Measurements from ENCODE around the gene TACSTD2. TPM values are rescaled to one million over a fixed set of nuclear protein-coding genes. Genes with fewer than 3 reads are reported as not detected.

Gene TACSTD2
- total and polyA plus RNA-seq, 2 of the 13 experiments (the other 11 are each of a cell fraction or from before 2014, with no cell fraction given), result not detected

DNA sequence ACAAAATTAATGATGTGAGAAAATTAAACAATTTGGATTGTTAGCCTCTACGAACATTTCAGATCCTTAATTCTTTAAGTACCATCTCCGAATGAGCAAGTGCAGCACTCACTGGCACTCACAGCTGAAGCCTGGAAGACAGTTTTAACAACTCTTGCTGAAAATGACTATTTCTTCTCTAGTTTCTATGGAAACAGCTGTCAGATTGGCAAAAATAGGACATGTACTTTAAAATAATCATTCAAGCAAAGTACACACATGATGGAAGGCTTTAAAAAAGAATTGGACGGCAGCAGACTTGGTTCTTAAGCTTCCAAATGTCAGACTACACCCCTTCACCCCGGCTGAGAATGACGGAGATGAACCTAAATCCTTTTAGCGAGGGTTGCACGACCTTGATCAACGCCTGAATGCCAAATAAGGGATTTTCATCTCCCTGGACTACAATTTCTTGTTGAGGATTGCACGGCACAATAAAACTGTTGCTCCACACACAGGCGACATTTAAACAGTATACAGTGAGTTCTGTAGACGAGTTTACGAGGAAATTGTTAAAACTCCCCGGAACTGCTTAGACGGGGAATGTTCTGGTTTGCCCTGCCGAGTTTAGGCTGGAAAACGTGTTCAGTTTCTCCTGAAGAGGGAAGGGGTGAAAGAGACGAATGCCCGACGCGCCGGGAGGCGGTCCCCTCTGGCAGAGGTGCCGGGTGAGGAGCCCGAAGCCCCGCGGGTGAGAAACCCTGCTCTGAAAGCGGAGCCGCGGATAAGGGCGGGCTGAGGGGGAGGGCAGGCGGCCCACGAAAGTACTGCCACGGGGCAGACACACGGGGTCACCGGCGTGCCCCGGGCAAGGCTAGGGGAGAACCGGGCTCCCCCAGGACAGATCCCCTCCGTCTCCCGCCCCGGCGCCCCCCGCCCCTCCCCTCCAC, 31.2 kb downstream of the TACSTD2 start:
- TSS peak; percentile 79 for BruUV-seq (replicated peaks)
- peak; percentile 57 for DNase-seq (ENCODE audit: low spot score)
- in situ Hi-C loops (cut with HindIII; ENCODE audit: extremely low pct_ligation_motif_present, low pct_unique_long_range_greater_than_20kb), result no loop called here
- TF ChIP-seq ARNTL (CRISPR knock-in tag; IDR thresholded peaks at IDR 0.05), result peak; percentile 57
- no peak for TF ChIP-seq ZNF724P (CRISPR knock-in tag; IDR thresholded peaks at IDR 0.05; ENCODE audit: borderline replicate concordance)
- TF ChIP-seq BHLHE40 (IDR thresholded peaks at IDR 0.05; ENCODE audit: low read length), result peak; percentile 34; the same call in 1 of the 2 replicates
- peak; percentile 71 for TF ChIP-seq ASH2L (IDR thresholded peaks at IDR 0.05; ENCODE audit: insufficient read length, low read depth, low read length)
- peak; percentile 68 for TF ChIP-seq ZNF777 (CRISPR knock-in tag; IDR thresholded peaks at IDR 0.05)
- TF ChIP-seq, protein P1, sequence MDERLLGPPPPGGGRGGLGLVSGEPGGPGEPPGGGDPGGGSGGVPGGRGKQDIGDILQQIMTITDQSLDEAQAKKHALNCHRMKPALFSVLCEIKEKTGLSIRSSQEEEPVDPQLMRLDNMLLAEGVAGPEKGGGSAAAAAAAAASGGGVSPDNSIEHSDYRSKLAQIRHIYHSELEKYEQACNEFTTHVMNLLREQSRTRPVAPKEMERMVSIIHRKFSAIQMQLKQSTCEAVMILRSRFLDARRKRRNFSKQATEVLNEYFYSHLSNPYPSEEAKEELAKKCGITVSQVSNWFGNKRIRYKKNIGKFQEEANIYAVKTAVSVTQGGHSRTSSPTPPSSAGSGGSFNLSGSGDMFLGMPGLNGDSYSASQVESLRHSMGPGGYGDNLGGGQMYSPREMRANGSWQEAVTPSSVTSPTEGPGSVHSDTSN (CRISPR knock-in tag; IDR thresholded peaks at IDR 0.05), result no peak
- TF ChIP-seq, protein P2, sequence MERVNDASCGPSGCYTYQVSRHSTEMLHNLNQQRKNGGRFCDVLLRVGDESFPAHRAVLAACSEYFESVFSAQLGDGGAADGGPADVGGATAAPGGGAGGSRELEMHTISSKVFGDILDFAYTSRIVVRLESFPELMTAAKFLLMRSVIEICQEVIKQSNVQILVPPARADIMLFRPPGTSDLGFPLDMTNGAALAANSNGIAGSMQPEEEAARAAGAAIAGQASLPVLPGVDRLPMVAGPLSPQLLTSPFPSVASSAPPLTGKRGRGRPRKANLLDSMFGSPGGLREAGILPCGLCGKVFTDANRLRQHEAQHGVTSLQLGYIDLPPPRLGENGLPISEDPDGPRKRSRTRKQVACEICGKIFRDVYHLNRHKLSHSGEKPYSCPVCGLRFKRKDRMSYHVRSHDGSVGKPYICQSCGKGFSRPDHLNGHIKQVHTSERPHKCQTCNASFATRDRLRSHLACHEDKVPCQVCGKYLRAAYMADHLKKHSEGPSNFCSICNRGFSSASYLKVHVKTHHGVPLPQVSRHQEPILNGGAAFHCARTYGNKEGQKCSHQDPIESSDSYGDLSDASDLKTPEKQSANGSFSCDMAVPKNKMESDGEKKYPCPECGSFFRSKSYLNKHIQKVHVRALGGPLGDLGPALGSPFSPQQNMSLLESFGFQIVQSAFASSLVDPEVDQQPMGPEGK (CRISPR knock-in tag; IDR thresholded peaks at IDR 0.05), result peak; percentile 60
- 0 out of 2 replicates have a peak, but pooled peaks have one; percentile 41 for TF ChIP-seq ZNF816 (CRISPR knock-in tag; IDR thresholded peaks at IDR 0.05; ENCODE audit: borderline replicate concordance)
- no peak for TF ChIP-seq ZNF180 (CRISPR knock-in tag; IDR thresholded peaks at IDR 0.05; ENCODE audit: borderline replicate concordance, low read depth)
- TF ChIP-seq MYC (CRISPR knock-in tag; IDR thresholded peaks at IDR 0.05; ENCODE audit: borderline replicate concordance), result peak; percentile 63; the same call in 1 of the 2 replicates
- TF ChIP-seq, protein P3, sequence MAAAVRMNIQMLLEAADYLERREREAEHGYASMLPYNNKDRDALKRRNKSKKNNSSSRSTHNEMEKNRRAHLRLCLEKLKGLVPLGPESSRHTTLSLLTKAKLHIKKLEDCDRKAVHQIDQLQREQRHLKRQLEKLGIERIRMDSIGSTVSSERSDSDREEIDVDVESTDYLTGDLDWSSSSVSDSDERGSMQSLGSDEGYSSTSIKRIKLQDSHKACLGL (CRISPR knock-in tag; IDR thresholded peaks at IDR 0.05), result peak; percentile 31; the same call in 1 of the 2 replicates
- no peak for TF ChIP-seq CBFB (CRISPR knock-in tag; IDR thresholded peaks at IDR 0.05)
- TF ChIP-seq KDM2A (CRISPR knock-in tag; IDR thresholded peaks at IDR 0.05; ENCODE audit: borderline replicate concordance, low read depth), result peak; percentile 9; the same call in 1 of the 2 replicates
- peak; percentile 40; the same call in 1 of the 2 replicates for TF ChIP-seq RAD21 (CRISPR knock-in tag; IDR thresholded peaks at IDR 0.05)
- TF ChIP-seq POLR2G (IDR thresholded peaks at IDR 0.05; ENCODE audit: low read depth, low read length), result peak; percentile 57
- TF ChIP-seq FOSL2 (CRISPR knock-in tag; IDR thresholded peaks at IDR 0.05), result no peak
- no peak for TF ChIP-seq ZSCAN21 (CRISPR knock-in tag; IDR thresholded peaks at IDR 0.05; ENCODE audit: borderline replicate concordance)
- no peak for TF ChIP-seq ZNF780A (CRISPR knock-in tag; IDR thresholded peaks at IDR 0.05)
- no peak for TF ChIP-seq HOXA9 (CRISPR knock-in tag; IDR thresholded peaks at IDR 0.05; ENCODE audit: borderline replicate concordance)
- TF ChIP-seq ZFP62 (CRISPR knock-in tag; IDR thresholded peaks at IDR 0.05), result no peak
- TF ChIP-seq ZNF629 (CRISPR knock-in tag; conservative IDR thresholded peaks at IDR 0.05), result no peak

More for the DNA sequence above, 31.2 kb downstream of the TACSTD2 start:
- Histone ChIP-seq H3K79me2 (ENCODE audit: insufficient read depth, low read length) (no peaks in the 10 kb centered on the region), H3K4me2 (ENCODE audit: low read depth, low read length) (peak overlapping the region; percentile 95), H4K20me1 (ENCODE audit: insufficient read depth, low read length) (no peaks in the 10 kb centered on the region), H2AFZ (ENCODE audit: low read length) (peak overlapping the region; percentile 83), H3K4me1 (ENCODE audit: insufficient read depth, low read length) (peaks cover 45% of the 10 kb centered on the region), H3K4me3 (replicated peaks in 1 of 3; ENCODE audit: insufficient read depth in 1 of 3, low read depth in 2 of 3, low read length in 3 of 3) (peak overlapping the region; percentile 74 to 84 (median 77)), H3K27ac (ENCODE audit: extremely low read length, insufficient read depth, low read length) (peak overlapping the region; percentile 83), H3K36me3 (replicated peaks in 1 of 2; ENCODE audit: control insufficient read depth in 1 of 2, insufficient read depth in 2 of 2, low read length in 2 of 2) (no peaks in the 10 kb centered on the region), H3K9me3 (ENCODE audit: low read length) (no peaks in the 10 kb centered on the region), H3K9ac (ENCODE audit: insufficient read depth, low read depth, low read length) (peak overlapping the region; percentile 82), H3K27me3 (ENCODE audit: control insufficient read depth in 1 of 2, insufficient read depth in 2 of 2, low read length in 2 of 2) (no peaks in the 10 kb centered on the region; a peak in 1 of 5 replicates)
- intact Hi-C loops (cut with micrococcal nuclease; ENCODE audit: unreplicated experiment), result loop anchor here (1.0 to 5.0 kb wide), 3 partner anchors 30 to 534 kb away; no protein-coding TSS in a partner anchor
- WGBS (ENCODE audit: low lambda C conversion rate), result 4% methylated on average over 23 of the region's 43 CpGs
- FAIRE-seq, result no peak
- ChIA-PET CTCF (ENCODE audit: low intra/inter-chr PET ratio, low total read pairs) (interaction anchor here (2.1 kb wide), 1 partner anchor 31 kb away, joined by 28 read pairs; no protein-coding TSS in a partner anchor), POLR2A (interaction anchor here (0.7 to 0.9 kb wide), 4 partner anchors 9 to 822 kb away, joined by 3 to 4 read pairs (median 3); no protein-coding TSS in a partner anchor)
- ATAC-seq, result peak; percentile 82

All from HepG2 (cell line).